ENCODE results near the gene ACTN3. TPM values are rescaled to one million over a fixed set of nuclear protein-coding genes. Genes with fewer than 3 reads are reported as not detected.

The ACTN3 gene
- total and polyA plus RNA-seq, 2 of the 4 experiments (the other 2 are of a cell fraction): under 0.01 to 0.05 TPM

DNA sequence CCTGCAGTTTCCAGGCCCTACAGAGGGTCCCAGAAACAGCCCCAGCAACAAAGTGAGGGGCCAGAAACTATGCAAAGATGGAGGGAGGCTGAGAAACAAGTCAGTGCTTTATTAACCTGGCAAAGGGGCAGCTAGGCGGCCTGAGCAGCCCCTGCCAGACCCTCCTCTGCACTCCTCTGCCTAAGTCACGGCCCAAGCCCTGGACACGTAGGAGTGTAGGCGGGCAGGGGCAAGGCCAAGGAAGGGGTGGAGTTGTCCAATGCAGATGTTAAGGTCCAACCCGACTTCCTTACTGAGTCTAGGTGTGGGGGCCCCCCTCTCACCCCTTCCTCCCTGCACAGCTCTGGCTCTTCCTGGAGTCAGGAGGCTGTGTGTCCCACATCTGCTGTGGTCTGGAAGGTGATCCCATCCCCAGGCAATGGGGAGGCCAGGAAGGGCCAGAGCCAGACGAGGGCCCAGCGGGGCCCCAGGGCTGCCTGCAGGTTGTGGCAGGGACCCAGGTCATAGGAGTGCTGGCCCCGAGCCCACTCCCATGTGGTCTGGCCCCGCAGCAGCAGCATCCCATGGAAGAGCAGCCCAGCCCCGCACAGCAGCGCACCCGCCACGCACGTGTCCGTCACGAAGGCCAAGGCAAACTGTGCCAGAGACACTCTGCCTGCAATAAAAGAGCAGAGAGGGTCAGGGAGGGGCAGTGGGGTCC is 7.4 kb upstream of the ACTN3 start:
- ATAC-seq (ENCODE audit: low read depth) (no peak), DNase-seq (no peak)
- Histone ChIP-seq H3K4me3 (ENCODE audit: insufficient read depth, low read depth, low read length) (no peak overlapping the region), H2BK15ac (ENCODE audit: low read depth, low read length) (no peak overlapping the region), H2AFZ (replicated peaks; ENCODE audit: low read length, poor library complexity) (no peak overlapping the region), H2BK20ac (ENCODE audit: low read depth, low read length) (no peak overlapping the region), H3K4ac (ENCODE audit: low read depth, low read length) (no peak overlapping the region), H3K9ac (ENCODE audit: low read depth, low read length) (no peak overlapping the region), H4K8ac (ENCODE audit: low read depth in 2 of 2, low read length in 2 of 2) (no peak overlapping the region), H3K4me2 (ENCODE audit: low read depth, low read length) (no peak overlapping the region), H4K20me1 (ENCODE audit: insufficient read depth, low read length) (peaks cover 4% of the 10 kb centered on the region; the same call in 1 of the 2 replicates), H3K79me1 (ENCODE audit: low read depth in 1 of 2, low read length in 2 of 2) (peaks cover 3 to 9% of the 10 kb centered on the region in 2 experiments; a peak in 2 of 4 replicates), H3K27me3 (ENCODE audit: control insufficient read depth, insufficient read depth, low read length) (no peaks in the 10 kb centered on the region), H2BK120ac (ENCODE audit: low read depth, low read length) (no peak overlapping the region), H3K36me3 (ENCODE audit: control insufficient read depth, insufficient read depth, low read length) (peaks cover 26% of the 10 kb centered on the region; the same call in 1 of the 2 replicates), H4K91ac (ENCODE audit: insufficient read depth, low read depth, low read length) (no peak overlapping the region), H2BK5ac (ENCODE audit: low read depth, low read length, poor library complexity, severe bottlenecking) (no peak overlapping the region), H3K27ac (ENCODE audit: insufficient read depth, low read length) (no peak overlapping the region), H3K23ac (ENCODE audit: low read depth, low read length) (no peak overlapping the region), H3K14ac (replicated peaks; ENCODE audit: low read depth, low read length) (no peak overlapping the region), H3K4me1 (ENCODE audit: control insufficient read depth, insufficient read depth, low read length) (peaks cover 6% of the 10 kb centered on the region), H3K9me3 (ENCODE audit: control insufficient read depth, insufficient read depth, low read length) (no peaks in the 10 kb centered on the region), H2AK9ac (replicated peaks; ENCODE audit: low read depth, low read length, poor library complexity) (no peak overlapping the region), H3K18ac (ENCODE audit: low read depth, low read length) (no peak overlapping the region), H4K5ac (ENCODE audit: low read depth, low read length) (no peak overlapping the region), H3K9me1 (ENCODE audit: insufficient read depth, low read length) (peaks cover 5% of the 10 kb centered on the region; the same call in 1 of the 2 replicates), H2AK5ac (ENCODE audit: low read depth, low read length) (no peak overlapping the region), H3K56ac (ENCODE audit: extremely low read depth, insufficient read depth, low read length) (no peak overlapping the region)
- no peak for TF ChIP-seq CEBPB (IDR thresholded peaks at IDR 0.05; ENCODE audit: low read depth, low read length)
- 79% methylated on average over 3 of the region's 16 CpGs; no CpG with 5 or more reads in 1 of the 2 experiments for WGBS, 2 experiments (ENCODE audit: extremely low coverage in 2 of 2, insufficient read length in 1 of 2)
- BruUV-seq (replicated peaks): no TSS peak
- dilution Hi-C loops (cut with HindIII; ENCODE audit: low sequenced_read_pairs, unreplicated experiment): no loop called here
- in situ Hi-C loops (cut with MboI; ENCODE audit: low sequenced_read_pairs): no loop called here
- intact Hi-C loops (cut with micrococcal nuclease): no loop called here
- ChIA-PET CTCF (no interaction called here), POLR2A (ENCODE audit: unreplicated experiment) (no interaction called here)

All from IMR-90 (cell line).